HCT116 (cell line): ENCODE results near the gene SMIM36.

Experiments used
- CEBPB ChIP-seq: IDR thresholded peaks from 2 replicates; pipeline ENCODE4 v1.6.1; 2012; ENCODE audit warnings: low read depth
- EGR1 ChIP-seq: IDR thresholded peaks from 2 replicates; pipeline ENCODE4 v1.6.1; 2012; ENCODE audit warnings: low read depth
- EZH2 ChIP-seq: fragments of 200-600 bp; sonication (generic); IDR thresholded peaks from 2 replicates; pipeline ENCODE4 v1.6.1; 2017; ENCODE audit warnings: antibody characterized with exemption, mixed run types
- FOSL1 ChIP-seq: IDR thresholded peaks from 2 replicates; pipeline ENCODE4 v1.6.1; 2012; ENCODE audit warnings: low read depth
- JUND ChIP-seq: IDR thresholded peaks from 2 replicates; pipeline ENCODE4 v1.6.1; 2012
- POLR2A ChIP-seq: IDR thresholded peaks from 2 replicates; pipeline ENCODE4 v1.7.0; 2011; ENCODE audit warnings: borderline replicate concordance; ENCODE audit not compliant: insufficient read depth, insufficient read length; ENCODE audit errors: extremely low read depth
- RAD21 ChIP-seq: IDR thresholded peaks from 2 replicates; pipeline ENCODE4 v1.6.1; 2012; ENCODE audit warnings: low read depth, mild to moderate bottlenecking
- SIN3A ChIP-seq: IDR thresholded peaks from 2 replicates; pipeline ENCODE4 v1.6.1; 2012; ENCODE audit warnings: low read depth
- SP1 ChIP-seq: IDR thresholded peaks from 2 replicates; pipeline ENCODE4 v1.6.1; 2012; ENCODE audit warnings: low read depth
- ZFX ChIP-seq: fragments of 450-650 bp; IDR thresholded peaks from 2 replicates; pipeline ENCODE4 v1.6.1; 2017
- TF ChIP-seq, protein P1 (sequence below), 3 experiments: fragments of 200-600 bp in 1 of 3; sonication (generic) in 1 of 3; IDR thresholded peaks in 2 of 3; conservative IDR thresholded peaks in 1 of 3; 2 replicates each; pipeline ENCODE4 v1.5.1; 2012 to 2017; ENCODE audit warnings: low read depth in 2 of 3, low read length in 2 of 3, antibody characterized with exemption in 1 of 3, borderline replicate concordance in 1 of 3, control low read depth in 1 of 3, mild to moderate bottlenecking in 1 of 3, mixed read lengths in 1 of 3, mixed run types in 1 of 3, moderate library complexity in 1 of 3; ENCODE audit not compliant: insufficient read depth in 1 of 3
- TF ChIP-seq, protein P2 (sequence below): IDR thresholded peaks from 2 replicates; pipeline ENCODE4 v1.6.1; 2012
- TF ChIP-seq, protein P3 (sequence below): IDR thresholded peaks from 2 replicates; pipeline ENCODE4 v1.6.1; 2012; ENCODE audit warnings: low read depth
- TF ChIP-seq, protein P4 (sequence below): IDR thresholded peaks from 2 replicates; pipeline ENCODE4 v1.6.1; 2011; ENCODE audit warnings: mild to moderate bottlenecking, low read length, moderate library complexity; ENCODE audit not compliant: insufficient replicate concordance; ENCODE audit errors: extremely low read depth

DNA sequence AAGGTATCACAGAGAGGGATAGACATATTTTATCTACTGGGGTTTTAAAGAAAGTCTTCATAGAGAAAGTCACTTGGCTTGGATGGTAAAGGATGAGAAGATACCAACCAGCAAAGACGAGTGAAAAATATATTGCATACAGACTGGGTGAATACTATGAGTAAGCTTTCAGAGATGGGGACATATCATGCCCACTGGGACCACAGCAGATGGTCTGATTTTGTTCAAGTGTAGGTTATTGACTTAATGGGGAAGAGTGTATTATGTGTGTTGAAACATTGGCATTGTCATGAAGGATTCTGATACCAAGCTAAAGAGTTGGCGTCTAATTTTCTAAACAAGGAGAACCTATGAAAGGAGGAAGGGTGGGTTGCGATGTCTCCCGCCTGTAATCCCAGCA is 75.8 kb downstream of the SMIM36 start:
- TF ChIP-seq POLR2A (no peak), SP1 (no peak), EZH2 (no peak), FOSL1 (no peak), EGR1 (no peak), RAD21 (no peak), SIN3A (no peak), JUND (no peak), CEBPB (no peak), ZFX (no peak)
- TF ChIP-seq, protein P1, sequence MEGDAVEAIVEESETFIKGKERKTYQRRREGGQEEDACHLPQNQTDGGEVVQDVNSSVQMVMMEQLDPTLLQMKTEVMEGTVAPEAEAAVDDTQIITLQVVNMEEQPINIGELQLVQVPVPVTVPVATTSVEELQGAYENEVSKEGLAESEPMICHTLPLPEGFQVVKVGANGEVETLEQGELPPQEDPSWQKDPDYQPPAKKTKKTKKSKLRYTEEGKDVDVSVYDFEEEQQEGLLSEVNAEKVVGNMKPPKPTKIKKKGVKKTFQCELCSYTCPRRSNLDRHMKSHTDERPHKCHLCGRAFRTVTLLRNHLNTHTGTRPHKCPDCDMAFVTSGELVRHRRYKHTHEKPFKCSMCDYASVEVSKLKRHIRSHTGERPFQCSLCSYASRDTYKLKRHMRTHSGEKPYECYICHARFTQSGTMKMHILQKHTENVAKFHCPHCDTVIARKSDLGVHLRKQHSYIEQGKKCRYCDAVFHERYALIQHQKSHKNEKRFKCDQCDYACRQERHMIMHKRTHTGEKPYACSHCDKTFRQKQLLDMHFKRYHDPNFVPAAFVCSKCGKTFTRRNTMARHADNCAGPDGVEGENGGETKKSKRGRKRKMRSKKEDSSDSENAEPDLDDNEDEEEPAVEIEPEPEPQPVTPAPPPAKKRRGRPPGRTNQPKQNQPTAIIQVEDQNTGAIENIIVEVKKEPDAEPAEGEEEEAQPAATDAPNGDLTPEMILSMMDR (IDR thresholded peaks at IDR 0.05 in 2 of 3, conservative IDR thresholded peaks at IDR 0.05 in 1 of 3; ENCODE audit: borderline replicate concordance in 1 of 3, insufficient read depth in 1 of 3, low read depth in 2 of 3, low read length in 2 of 3) = no peak
- TF ChIP-seq, protein P2, sequence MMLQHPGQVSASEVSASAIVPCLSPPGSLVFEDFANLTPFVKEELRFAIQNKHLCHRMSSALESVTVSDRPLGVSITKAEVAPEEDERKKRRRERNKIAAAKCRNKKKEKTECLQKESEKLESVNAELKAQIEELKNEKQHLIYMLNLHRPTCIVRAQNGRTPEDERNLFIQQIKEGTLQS = no peak
- TF ChIP-seq, protein P3, sequence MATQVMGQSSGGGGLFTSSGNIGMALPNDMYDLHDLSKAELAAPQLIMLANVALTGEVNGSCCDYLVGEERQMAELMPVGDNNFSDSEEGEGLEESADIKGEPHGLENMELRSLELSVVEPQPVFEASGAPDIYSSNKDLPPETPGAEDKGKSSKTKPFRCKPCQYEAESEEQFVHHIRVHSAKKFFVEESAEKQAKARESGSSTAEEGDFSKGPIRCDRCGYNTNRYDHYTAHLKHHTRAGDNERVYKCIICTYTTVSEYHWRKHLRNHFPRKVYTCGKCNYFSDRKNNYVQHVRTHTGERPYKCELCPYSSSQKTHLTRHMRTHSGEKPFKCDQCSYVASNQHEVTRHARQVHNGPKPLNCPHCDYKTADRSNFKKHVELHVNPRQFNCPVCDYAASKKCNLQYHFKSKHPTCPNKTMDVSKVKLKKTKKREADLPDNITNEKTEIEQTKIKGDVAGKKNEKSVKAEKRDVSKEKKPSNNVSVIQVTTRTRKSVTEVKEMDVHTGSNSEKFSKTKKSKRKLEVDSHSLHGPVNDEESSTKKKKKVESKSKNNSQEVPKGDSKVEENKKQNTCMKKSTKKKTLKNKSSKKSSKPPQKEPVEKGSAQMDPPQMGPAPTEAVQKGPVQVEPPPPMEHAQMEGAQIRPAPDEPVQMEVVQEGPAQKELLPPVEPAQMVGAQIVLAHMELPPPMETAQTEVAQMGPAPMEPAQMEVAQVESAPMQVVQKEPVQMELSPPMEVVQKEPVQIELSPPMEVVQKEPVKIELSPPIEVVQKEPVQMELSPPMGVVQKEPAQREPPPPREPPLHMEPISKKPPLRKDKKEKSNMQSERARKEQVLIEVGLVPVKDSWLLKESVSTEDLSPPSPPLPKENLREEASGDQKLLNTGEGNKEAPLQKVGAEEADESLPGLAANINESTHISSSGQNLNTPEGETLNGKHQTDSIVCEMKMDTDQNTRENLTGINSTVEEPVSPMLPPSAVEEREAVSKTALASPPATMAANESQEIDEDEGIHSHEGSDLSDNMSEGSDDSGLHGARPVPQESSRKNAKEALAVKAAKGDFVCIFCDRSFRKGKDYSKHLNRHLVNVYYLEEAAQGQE = no peak
- TF ChIP-seq, protein P4, sequence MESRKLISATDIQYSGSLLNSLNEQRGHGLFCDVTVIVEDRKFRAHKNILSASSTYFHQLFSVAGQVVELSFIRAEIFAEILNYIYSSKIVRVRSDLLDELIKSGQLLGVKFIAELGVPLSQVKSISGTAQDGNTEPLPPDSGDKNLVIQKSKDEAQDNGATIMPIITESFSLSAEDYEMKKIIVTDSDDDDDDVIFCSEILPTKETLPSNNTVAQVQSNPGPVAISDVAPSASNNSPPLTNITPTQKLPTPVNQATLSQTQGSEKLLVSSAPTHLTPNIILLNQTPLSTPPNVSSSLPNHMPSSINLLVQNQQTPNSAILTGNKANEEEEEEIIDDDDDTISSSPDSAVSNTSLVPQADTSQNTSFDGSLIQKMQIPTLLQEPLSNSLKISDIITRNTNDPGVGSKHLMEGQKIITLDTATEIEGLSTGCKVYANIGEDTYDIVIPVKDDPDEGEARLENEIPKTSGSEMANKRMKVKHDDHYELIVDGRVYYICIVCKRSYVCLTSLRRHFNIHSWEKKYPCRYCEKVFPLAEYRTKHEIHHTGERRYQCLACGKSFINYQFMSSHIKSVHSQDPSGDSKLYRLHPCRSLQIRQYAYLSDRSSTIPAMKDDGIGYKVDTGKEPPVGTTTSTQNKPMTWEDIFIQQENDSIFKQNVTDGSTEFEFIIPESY = no peak
